GM13976 (cell line): ENCODE measurements around the gene SORCS1.

Source experiments
- DNase-seq: peaks from one replicate; pipeline ENCODE4 v3.0.0; 2012; ENCODE audit warnings: low spot score
- CTCF ChIP-seq: IDR thresholded peaks from 2 replicates; pipeline ENCODE4 v1.5.1; 2012; ENCODE audit warnings: borderline replicate concordance, mild to moderate bottlenecking; ENCODE audit not compliant: insufficient read depth; ENCODE audit errors: extremely low read depth, missing control alignments, control extremely low read depth
- in situ Hi-C: fragments of 300-500 bp; cut with MboI; formaldehyde crosslinking; loops from one replicate; pipeline ENCODE4 v1.12.0; 2022; ENCODE audit warnings: low sequenced_read_pairs, mixed read lengths, inconsistent platforms; ENCODE audit not compliant: unreplicated experiment

Gene SORCS1

GRCh38 chr10:106592396-106592795, 572.1 kb downstream of the SORCS1 start:
- TF ChIP-seq CTCF, result no peak
- in situ Hi-C loops, result no loop called here

GRCh38 chr10:106582291-106582690, 582.2 kb downstream of the SORCS1 start:
- no peak for DNase-seq
- no peak for TF ChIP-seq CTCF
- in situ Hi-C loops, result no loop called here

More at GRCh38 chr10:106592396-106592795, 572.1 kb downstream of the SORCS1 start:
- DNase-seq, result no peak

GRCh38 chr10:106577756-106578155, 586.8 kb downstream of the SORCS1 start:
- in situ Hi-C loops, result no loop called here
- TF ChIP-seq CTCF, result no peak
- no peak for DNase-seq

- no peak for DNase-seq
- in situ Hi-C loops, result no loop called here
- no peak for TF ChIP-seq CTCF
These were observed 587.2 kb downstream of the SORCS1 start for GRCh38 chr10:106577266-106577665.

GRCh38 chr10:106576534-106576933, 588.0 kb downstream of the SORCS1 start:
- TF ChIP-seq CTCF, result no peak
- DNase-seq, result no peak
- in situ Hi-C loops, result no loop called here

GRCh38 chr10:106573106-106573505, 591.4 kb downstream of the SORCS1 start:
- in situ Hi-C loops, result no loop called here
- no peak for TF ChIP-seq CTCF
- no peak for DNase-seq
